Measurements from ENCODE around the gene SMARCAD1.

The SMARCAD1 gene

GRCh38 chr4:94208266-94208665 lies 601 bp downstream of the SMARCAD1 start:
- TF ChIP-seq, protein P1, sequence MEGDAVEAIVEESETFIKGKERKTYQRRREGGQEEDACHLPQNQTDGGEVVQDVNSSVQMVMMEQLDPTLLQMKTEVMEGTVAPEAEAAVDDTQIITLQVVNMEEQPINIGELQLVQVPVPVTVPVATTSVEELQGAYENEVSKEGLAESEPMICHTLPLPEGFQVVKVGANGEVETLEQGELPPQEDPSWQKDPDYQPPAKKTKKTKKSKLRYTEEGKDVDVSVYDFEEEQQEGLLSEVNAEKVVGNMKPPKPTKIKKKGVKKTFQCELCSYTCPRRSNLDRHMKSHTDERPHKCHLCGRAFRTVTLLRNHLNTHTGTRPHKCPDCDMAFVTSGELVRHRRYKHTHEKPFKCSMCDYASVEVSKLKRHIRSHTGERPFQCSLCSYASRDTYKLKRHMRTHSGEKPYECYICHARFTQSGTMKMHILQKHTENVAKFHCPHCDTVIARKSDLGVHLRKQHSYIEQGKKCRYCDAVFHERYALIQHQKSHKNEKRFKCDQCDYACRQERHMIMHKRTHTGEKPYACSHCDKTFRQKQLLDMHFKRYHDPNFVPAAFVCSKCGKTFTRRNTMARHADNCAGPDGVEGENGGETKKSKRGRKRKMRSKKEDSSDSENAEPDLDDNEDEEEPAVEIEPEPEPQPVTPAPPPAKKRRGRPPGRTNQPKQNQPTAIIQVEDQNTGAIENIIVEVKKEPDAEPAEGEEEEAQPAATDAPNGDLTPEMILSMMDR (IDR thresholded peaks at IDR 0.05; ENCODE audit: borderline replicate concordance, control extremely low read depth, extremely low read depth, insufficient read depth, missing control alignments) = no peak
- in situ Hi-C loops (cut with MboI; ENCODE audit: low sequenced_read_pairs, unreplicated experiment) = no loop called here
- no peak for DNase-seq (ENCODE audit: low spot score)

- in situ Hi-C loops (cut with MboI; ENCODE audit: low sequenced_read_pairs, unreplicated experiment) = no loop called here
- TF ChIP-seq, protein P1 (IDR thresholded peaks at IDR 0.05; ENCODE audit: borderline replicate concordance, control extremely low read depth, extremely low read depth, insufficient read depth, missing control alignments) = no peak
- DNase-seq (ENCODE audit: low spot score) = no peak
Measured at GRCh38 chr4:94208918-94209317, 1.3 kb downstream of the SMARCAD1 start.

- in situ Hi-C loops (cut with MboI; ENCODE audit: low sequenced_read_pairs, unreplicated experiment) = no loop called here
- no peak for DNase-seq (ENCODE audit: low spot score)
- TF ChIP-seq, protein P1 (IDR thresholded peaks at IDR 0.05; ENCODE audit: borderline replicate concordance, control extremely low read depth, extremely low read depth, insufficient read depth, missing control alignments) = no peak
Measured at GRCh38 chr4:94211861-94212260, 4.2 kb downstream of the SMARCAD1 start.

DNA sequence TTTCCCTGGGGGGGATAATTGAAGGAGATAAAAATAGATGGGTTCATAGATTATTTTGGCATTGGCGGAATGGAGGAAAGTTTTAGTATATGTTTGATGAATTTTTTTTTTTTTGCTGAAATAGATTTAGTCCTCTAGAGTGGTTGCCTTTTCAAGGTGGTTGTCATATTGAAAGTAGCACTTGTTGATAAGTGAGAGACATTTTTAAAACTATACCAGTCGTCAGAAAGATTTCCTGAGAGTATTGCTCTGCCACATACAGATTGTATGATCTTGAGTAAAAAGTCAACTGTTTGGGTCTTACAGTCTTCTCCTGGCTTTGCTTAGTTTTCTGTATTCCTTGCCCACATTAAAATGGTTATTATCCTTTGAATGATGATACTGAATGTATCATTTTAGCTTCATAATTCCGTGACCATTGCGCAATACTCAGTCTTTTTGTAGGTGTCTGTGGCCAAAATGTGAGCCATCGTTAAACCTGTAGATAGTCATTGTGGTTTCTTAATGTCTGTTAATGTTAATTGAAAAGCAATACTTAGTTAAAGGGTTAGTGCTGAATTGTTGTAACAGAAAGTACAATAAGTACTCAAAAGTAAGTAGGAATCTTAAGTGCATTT lies 7.1 kb downstream of the SMARCAD1 start:
- DNase-seq (ENCODE audit: low spot score) = no peak
- TF ChIP-seq, protein P1 (IDR thresholded peaks at IDR 0.05; ENCODE audit: borderline replicate concordance, control extremely low read depth, extremely low read depth, insufficient read depth, missing control alignments) = no peak
- in situ Hi-C loops (cut with MboI; ENCODE audit: low sequenced_read_pairs, unreplicated experiment) = no loop called here

DNA sequence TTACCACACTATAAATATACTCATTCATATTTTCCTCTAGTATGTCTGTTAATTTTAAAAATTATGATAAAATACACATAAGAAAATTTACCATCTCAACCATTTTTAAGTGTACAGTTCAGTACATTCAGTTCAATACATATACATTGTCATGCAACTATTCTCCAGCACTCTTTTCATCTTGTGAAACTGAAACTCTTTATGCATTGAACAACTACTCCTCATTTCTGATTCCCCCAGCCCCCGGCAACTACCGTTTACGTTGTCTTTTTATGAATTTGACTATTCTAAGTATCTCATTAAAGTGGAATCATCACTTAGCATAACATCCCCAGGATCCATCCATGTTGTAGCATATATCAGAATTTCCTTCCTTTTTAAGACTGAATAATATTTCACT lies 8.7 kb downstream of the SMARCAD1 start:
- in situ Hi-C loops (cut with MboI; ENCODE audit: low sequenced_read_pairs, unreplicated experiment) = no loop called here
- TF ChIP-seq, protein P1 (IDR thresholded peaks at IDR 0.05; ENCODE audit: borderline replicate concordance, control extremely low read depth, extremely low read depth, insufficient read depth, missing control alignments) = no peak

DNA sequence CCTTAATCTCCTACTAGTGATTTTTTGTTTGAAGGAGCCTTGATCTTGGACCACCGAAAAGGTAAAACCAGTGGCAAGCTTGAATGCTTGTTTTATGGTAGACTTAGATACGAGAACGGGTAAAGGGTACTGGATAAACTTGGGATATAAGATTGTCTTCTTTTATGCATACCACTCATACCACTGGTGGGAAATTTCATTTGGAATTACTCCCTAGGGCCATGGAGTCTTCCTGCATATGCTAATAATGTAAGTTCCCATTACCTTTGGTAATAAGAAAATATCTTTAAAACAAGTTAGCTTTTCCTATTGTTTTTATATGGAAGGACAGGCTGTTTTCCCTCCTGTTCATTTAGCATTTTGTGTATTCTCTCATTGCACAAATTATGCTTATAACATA lies 11.7 kb downstream of the SMARCAD1 start:
- TF ChIP-seq, protein P1 (IDR thresholded peaks at IDR 0.05; ENCODE audit: borderline replicate concordance, control extremely low read depth, extremely low read depth, insufficient read depth, missing control alignments) = no peak
- in situ Hi-C loops (cut with MboI; ENCODE audit: low sequenced_read_pairs, unreplicated experiment) = no loop called here
- DNase-seq (ENCODE audit: low spot score) = no peak

More for the DNA sequence above, 8.7 kb downstream of the SMARCAD1 start:
- no peak for DNase-seq (ENCODE audit: low spot score)
